HepG2 (cell line): ENCODE results near the gene BABAM1. TPM values are rescaled to one million over a fixed set of nuclear protein-coding genes. Genes with fewer than 3 reads are reported as not detected.
A peak's percentile ranks its signal among the peaks of the same experiment; 100 is the strongest.

Experiments used
- ATF7 ChIP-seq, 2 experiments: fragments of 450-650 bp in 1 of 2; sonication (generic) in 1 of 2; formaldehyde crosslinking in 1 of 2; IDR thresholded peaks; 2 replicates each; pipeline versions ENCODE4 v1.4.0 to v1.6.1; 2016 to 2020; ENCODE audit warnings: antibody characterized with exemption in 1 of 2, mild to moderate bottlenecking in 1 of 2, missing genetic modification reagents in 1 of 2
- DNMT1 ChIP-seq: sonication (generic); formaldehyde crosslinking; IDR thresholded peaks from 2 replicates; pipeline ENCODE4 v1.5.1; 2020; ENCODE audit warnings: mild to moderate bottlenecking, missing genetic modification reagents
- GFI1 ChIP-seq: sonication (generic); formaldehyde crosslinking; IDR thresholded peaks from 2 replicates; pipeline ENCODE4 v1.5.0; 2020; ENCODE audit warnings: missing genetic modification reagents, mild to moderate bottlenecking, borderline replicate concordance
- HNRNPH1 ChIP-seq: fragments of 200-400 bp; formaldehyde crosslinking; optimal IDR thresholded peaks from 2 replicates; pipeline ENCODE3; 2017; ENCODE audit warnings: mild to moderate bottlenecking, low read depth, low read length
- JDP2 ChIP-seq: sonication (generic); formaldehyde crosslinking; IDR thresholded peaks from 2 replicates; pipeline ENCODE4 v1.8.1; 2022; ENCODE audit warnings: missing genetic modification reagents, borderline replicate concordance
- MAFF ChIP-seq: IDR thresholded peaks from 2 replicates; pipeline ENCODE4 v1.6.1; 2011; ENCODE audit warnings: low read depth, low read length, improper control_type of control experiment
- NR2F2 ChIP-seq: IDR thresholded peaks from 2 replicates; pipeline ENCODE4 v1.6.1; 2012; ENCODE audit warnings: low read depth, inconsistent platforms, borderline replicate concordance
- SNAPC5 ChIP-seq: sonication (generic); formaldehyde crosslinking; IDR thresholded peaks from 2 replicates; pipeline ENCODE4 v1.8.1; 2023; ENCODE audit warnings: mild to moderate bottlenecking, missing genetic modification reagents, borderline replicate concordance
- ZBTB14 ChIP-seq: sonication (generic); formaldehyde crosslinking; IDR thresholded peaks from 2 replicates; pipeline ENCODE4 v1.4.0; 2020; ENCODE audit warnings: missing genetic modification reagents
- ZFP1 ChIP-seq: IDR thresholded peaks from 2 replicates; pipeline ENCODE4 v1.6.1; 2016
- ZKSCAN5 ChIP-seq: sonication (generic); formaldehyde crosslinking; IDR thresholded peaks from 2 replicates; pipeline ENCODE4 v1.5.1; 2020; ENCODE audit warnings: mild to moderate bottlenecking, missing genetic modification reagents
- ZNF160 ChIP-seq: sonication (generic); formaldehyde crosslinking; IDR thresholded peaks from 2 replicates; pipeline ENCODE4 v1.8.0; 2022; ENCODE audit warnings: mild to moderate bottlenecking, inconsistent platforms, missing genetic modification reagents
- ZNF232 ChIP-seq: sonication (generic); formaldehyde crosslinking; IDR thresholded peaks from 2 replicates; pipeline ENCODE4 v1.4.0; 2020; ENCODE audit warnings: missing genetic modification reagents, borderline replicate concordance
- ZNF660 ChIP-seq: sonication (generic); formaldehyde crosslinking; IDR thresholded peaks from 2 replicates; pipeline ENCODE4 v1.5.1; 2020; ENCODE audit warnings: mild to moderate bottlenecking, low read depth, missing genetic modification reagents, borderline replicate concordance
- ZNF687 ChIP-seq: sonication (generic); formaldehyde crosslinking; IDR thresholded peaks from 2 replicates; pipeline ENCODE4 v1.5.1; 2020; ENCODE audit warnings: mild to moderate bottlenecking, missing genetic modification reagents, moderate library complexity
- ZZZ3 ChIP-seq: sonication (generic); formaldehyde crosslinking; IDR thresholded peaks from 2 replicates; pipeline ENCODE4 v1.4.0; 2020; ENCODE audit warnings: missing genetic modification reagents, mild to moderate bottlenecking, borderline replicate concordance
- polyA plus RNA-seq, 8 experiments: library from polyadenylated mRNA; depleted of rRNA in 3 of 8; stranded (reverse) in 7 of 8; unstranded in 1 of 8; fragments of >200 nt; fragmentation: Illumina TruSeq in 4 of 8; extraction: Trizol in 4 of 8; gene quantifications; 2 replicates each; pipeline versions ENCODE4 v1.2.1 to v1.2.3, GENCODE V29; 2011 to 2016; ENCODE audit warnings: low read depth in 4 of 8, missing spikeins in 1 of 8, mixed read lengths in 1 of 8; ENCODE audit not compliant: insufficient read depth in 1 of 8
- total RNA-seq, 5 experiments: library from RNA; depleted of rRNA; stranded (reverse); fragments of >200 nt; fragmentation: Illumina TruSeq; extraction: Trizol; gene quantifications; 2 replicates each; pipeline ENCODE4 v1.2.3, GENCODE V29; 2016; ENCODE audit warnings: low read depth in 1 of 5
- TF ChIP-seq, protein P1 (sequence below): sonication (generic); formaldehyde crosslinking; IDR thresholded peaks from 2 replicates; pipeline ENCODE4 v1.4.0; 2020; ENCODE audit warnings: missing genetic modification reagents, borderline replicate concordance
- TF ChIP-seq, protein P2 (sequence below): conservative IDR thresholded peaks from 2 replicates; pipeline ENCODE4 v1.6.1; 2018; ENCODE audit warnings: missing genetic modification reagents

BABAM1 gene
- total and polyA plus RNA-seq, 2 of the 13 experiments (the other 11 are each of a cell fraction or from before 2014, with no cell fraction given) = 70.0 to 82.0 TPM

- TF ChIP-seq ZNF660 (CRISPR knock-in tag) = no peak
- TF ChIP-seq NR2F2 = peak; percentile 18; the same call in 1 of the 2 replicates
- no peak for TF ChIP-seq ZKSCAN5 (CRISPR knock-in tag)
- no peak for TF ChIP-seq MAFF
- TF ChIP-seq, protein P1, sequence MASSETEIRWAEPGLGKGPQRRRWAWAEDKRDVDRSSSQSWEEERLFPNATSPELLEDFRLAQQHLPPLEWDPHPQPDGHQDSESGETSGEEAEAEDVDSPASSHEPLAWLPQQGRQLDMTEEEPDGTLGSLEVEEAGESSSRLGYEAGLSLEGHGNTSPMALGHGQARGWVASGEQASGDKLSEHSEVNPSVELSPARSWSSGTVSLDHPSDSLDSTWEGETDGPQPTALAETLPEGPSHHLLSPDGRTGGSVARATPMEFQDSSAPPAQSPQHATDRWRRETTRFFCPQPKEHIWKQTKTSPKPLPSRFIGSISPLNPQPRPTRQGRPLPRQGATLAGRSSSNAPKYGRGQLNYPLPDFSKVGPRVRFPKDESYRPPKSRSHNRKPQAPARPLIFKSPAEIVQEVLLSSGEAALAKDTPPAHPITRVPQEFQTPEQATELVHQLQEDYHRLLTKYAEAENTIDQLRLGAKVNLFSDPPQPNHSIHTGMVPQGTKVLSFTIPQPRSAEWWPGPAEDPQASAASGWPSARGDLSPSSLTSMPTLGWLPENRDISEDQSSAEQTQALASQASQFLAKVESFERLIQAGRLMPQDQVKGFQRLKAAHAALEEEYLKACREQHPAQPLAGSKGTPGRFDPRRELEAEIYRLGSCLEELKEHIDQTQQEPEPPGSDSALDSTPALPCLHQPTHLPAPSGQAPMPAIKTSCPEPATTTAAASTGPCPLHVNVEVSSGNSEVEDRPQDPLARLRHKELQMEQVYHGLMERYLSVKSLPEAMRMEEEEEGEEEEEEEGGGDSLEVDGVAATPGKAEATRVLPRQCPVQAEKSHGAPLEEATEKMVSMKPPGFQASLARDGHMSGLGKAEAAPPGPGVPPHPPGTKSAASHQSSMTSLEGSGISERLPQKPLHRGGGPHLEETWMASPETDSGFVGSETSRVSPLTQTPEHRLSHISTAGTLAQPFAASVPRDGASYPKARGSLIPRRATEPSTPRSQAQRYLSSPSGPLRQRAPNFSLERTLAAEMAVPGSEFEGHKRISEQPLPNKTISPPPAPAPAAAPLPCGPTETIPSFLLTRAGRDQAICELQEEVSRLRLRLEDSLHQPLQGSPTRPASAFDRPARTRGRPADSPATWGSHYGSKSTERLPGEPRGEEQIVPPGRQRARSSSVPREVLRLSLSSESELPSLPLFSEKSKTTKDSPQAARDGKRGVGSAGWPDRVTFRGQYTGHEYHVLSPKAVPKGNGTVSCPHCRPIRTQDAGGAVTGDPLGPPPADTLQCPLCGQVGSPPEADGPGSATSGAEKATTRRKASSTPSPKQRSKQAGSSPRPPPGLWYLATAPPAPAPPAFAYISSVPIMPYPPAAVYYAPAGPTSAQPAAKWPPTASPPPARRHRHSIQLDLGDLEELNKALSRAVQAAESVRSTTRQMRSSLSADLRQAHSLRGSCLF = no peak
- no peak for TF ChIP-seq ZNF160
- 0 out of 2 replicates have a peak, but pooled peaks have one; percentile 19 for TF ChIP-seq DNMT1
- no peak for TF ChIP-seq ZZZ3 (CRISPR knock-in tag)
- no peak for TF ChIP-seq HNRNPH1
- peak; percentile 98 for TF ChIP-seq GFI1 (CRISPR knock-in tag)
- no peak for TF ChIP-seq ZBTB14 (CRISPR knock-in tag)
- no peak for TF ChIP-seq ATF7 (IDR thresholded peaks at IDR 0.05)
- TF ChIP-seq ATF7 (CRISPR knock-in tag; IDR thresholded peaks at IDR 0.05) = no peak
- TF ChIP-seq JDP2 (CRISPR knock-in tag) = no peak
- TF ChIP-seq, protein P2, sequence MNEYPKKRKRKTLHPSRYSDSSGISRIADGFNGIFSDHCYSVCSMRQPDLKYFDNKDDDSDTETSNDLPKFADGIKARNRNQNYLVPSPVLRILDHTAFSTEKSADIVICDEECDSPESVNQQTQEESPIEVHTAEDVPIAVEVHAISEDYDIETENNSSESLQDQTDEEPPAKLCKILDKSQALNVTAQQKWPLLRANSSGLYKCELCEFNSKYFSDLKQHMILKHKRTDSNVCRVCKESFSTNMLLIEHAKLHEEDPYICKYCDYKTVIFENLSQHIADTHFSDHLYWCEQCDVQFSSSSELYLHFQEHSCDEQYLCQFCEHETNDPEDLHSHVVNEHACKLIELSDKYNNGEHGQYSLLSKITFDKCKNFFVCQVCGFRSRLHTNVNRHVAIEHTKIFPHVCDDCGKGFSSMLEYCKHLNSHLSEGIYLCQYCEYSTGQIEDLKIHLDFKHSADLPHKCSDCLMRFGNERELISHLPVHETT (CRISPR knock-in tag) = no peak
- TF ChIP-seq ZFP1 (CRISPR knock-in tag) = peak; percentile 31; the same call in 1 of the 2 replicates
- TF ChIP-seq ZNF687 (CRISPR knock-in tag) = peak; percentile 95
- TF ChIP-seq ZNF232 (CRISPR knock-in tag) = no peak
- TF ChIP-seq SNAPC5 (CRISPR knock-in tag) = no peak
Observed at GRCh38 chr19:17255150-17255621, 12.1 kb upstream of the BABAM1 start (continued).
